A549 (cell line): ENCODE results near the gene SLC6A14. TPM values are rescaled to one million over a fixed set of nuclear protein-coding genes. Genes with fewer than 3 reads are reported as not detected.
A peak's percentile ranks its signal among the peaks of the same experiment; 100 is the strongest.

Experiments
- ATAC-seq, 2 experiments: fragments of 200-7000 bp in 1 of 2; fragments of >200 bp in 1 of 2; cut with Nextera tagmentation in 1 of 2; cut with Tn5 transposase in 1 of 2; 3 replicates each; pipeline versions ENCODE4 v1.8.0 to v1.9.1; 2018 to 2020; ENCODE audit warnings: mild to moderate bottlenecking in 1 of 2, moderate library complexity in 1 of 2
- CTCF ChIA-PET: fragments of 300-600 bp; sonication (Branson Sonifier 250); formaldehyde crosslinking; extraction: SDS; loops from one replicate; lab custom pipeline; 2021; ENCODE audit warnings: antibody characterized with exemption, inconsistent platforms; lab: Yijun Ruan, JAX
- POLR2A ChIA-PET: fragments of 350-600 bp; formaldehyde crosslinking; extraction: SDS; loops from one replicate; lab custom pipeline; 2021; ENCODE audit warnings: antibody characterized with exemption, inconsistent platforms; lab: Yijun Ruan, JAX
- DNase-seq, 2 experiments: peaks; one replicate each; pipeline versions ENCODE4 v3.0.0 to v3.0.0-alpha.2; 2011 to 2016; ENCODE audit warnings: low read depth in 1 of 2, low spot score in 1 of 2
- FAIRE-seq: peaks from 2 replicates; lab custom pipeline; 2011; peaks lifted over from hg19 to GRCh38; lab: Jason Lieb, UNC
- H3K27ac ChIP-seq, 2 experiments: fragments of >200 bp; sonication (Bioruptor Twin); formaldehyde crosslinking; 3 replicates each; pipeline ENCODE4 v1.5.1; 2016 to 2017
- H3K4me1 ChIP-seq: fragments of >200 bp; sonication (Bioruptor Twin); formaldehyde crosslinking; 3 replicates; pipeline ENCODE4 v1.6.1; 2016
- H3K4me2 ChIP-seq: fragments of >200 bp; sonication (Bioruptor Twin); formaldehyde crosslinking; 3 replicates; pipeline ENCODE4 v1.6.1; 2016
- H3K4me3 ChIP-seq: fragments of >200 bp; sonication (Bioruptor Twin); formaldehyde crosslinking; 3 replicates; pipeline ENCODE4 v1.5.1; 2016
- H3K9me3 ChIP-seq: fragments of >200 bp; sonication (Bioruptor Twin); formaldehyde crosslinking; 3 replicates; pipeline ENCODE4 v1.6.1; 2016
- CBX2 ChIP-seq: fragments of 200-600 bp; sonication (generic); IDR thresholded peaks from 2 replicates; pipeline ENCODE4 v1.6.1; 2016; ENCODE audit warnings: low read depth, mild to moderate bottlenecking, borderline replicate concordance
- CEBPB ChIP-seq, 2 experiments: fragments of >200 bp in 1 of 2; sonication (Bioruptor Twin) in 1 of 2; formaldehyde crosslinking in 1 of 2; IDR thresholded peaks; 2 replicates each; pipeline ENCODE4 v1.6.1; 2012 to 2016
- CHD4 ChIP-seq: fragments of 200-600 bp; sonication (generic); IDR thresholded peaks from 2 replicates; pipeline ENCODE4 v1.6.1; 2016; ENCODE audit warnings: antibody characterized with exemption, mild to moderate bottlenecking, borderline replicate concordance
- EHF ChIP-seq: fragments of 250-450 bp; sonication (Bioruptor Pico); IDR thresholded peaks from 2 replicates; pipeline ENCODE4 v1.5.0; 2020; ENCODE audit warnings: mild to moderate bottlenecking
- EHMT2 ChIP-seq: fragments of 200-600 bp; sonication (generic); IDR thresholded peaks from 2 replicates; pipeline ENCODE4 v1.6.1; 2016; ENCODE audit warnings: antibody characterized with exemption, low read depth, mild to moderate bottlenecking, moderate library complexity
- EP300 ChIP-seq, 2 experiments: fragments of >200 bp; sonication (Bioruptor Twin); formaldehyde crosslinking; IDR thresholded peaks; 2 replicates in 1 of 2; 3 replicates in 1 of 2; pipeline ENCODE4 v1.6.1; 2016 to 2017
- FOSL2 ChIP-seq, 2 experiments: fragments of 450-650 bp in 1 of 2; fragments of >200 bp in 1 of 2; sonication (Bioruptor Twin) in 1 of 2; formaldehyde crosslinking; IDR thresholded peaks; 2 replicates each; pipeline versions ENCODE4 v1.5.0 to v1.6.1; 2016 to 2020; ENCODE audit warnings: mild to moderate bottlenecking in 1 of 2, moderate library complexity in 1 of 2
- FOXS1 ChIP-seq: fragments of 250-450 bp; sonication (Bioruptor Pico); IDR thresholded peaks from 2 replicates; pipeline ENCODE4 v1.5.0; 2020; ENCODE audit warnings: mild to moderate bottlenecking, moderate library complexity
- GATA3 ChIP-seq: IDR thresholded peaks from 2 replicates; pipeline ENCODE4 v1.6.1; 2012; ENCODE audit warnings: borderline replicate concordance
- HEYL ChIP-seq: fragments of 250-450 bp; sonication (Bioruptor Pico); IDR thresholded peaks from 2 replicates; pipeline ENCODE4 v1.8.0; 2021; ENCODE audit warnings: mild to moderate bottlenecking, moderate library complexity
- HOXB13 ChIP-seq: fragments of 250-450 bp; sonication (Bioruptor Pico); IDR thresholded peaks from 2 replicates; pipeline ENCODE4 v1.5.0; 2020; ENCODE audit warnings: low read depth, mild to moderate bottlenecking, moderate library complexity
- HOXB5 ChIP-seq: fragments of 250-450 bp; sonication (Bioruptor Pico); IDR thresholded peaks from 2 replicates; pipeline ENCODE4 v1.5.0; 2020; ENCODE audit warnings: mild to moderate bottlenecking, moderate library complexity
- KDM1A ChIP-seq: fragments of 200-600 bp; sonication (generic); IDR thresholded peaks from 2 replicates; pipeline ENCODE4 v1.6.1; 2016; ENCODE audit warnings: low read depth, mild to moderate bottlenecking
- MAFK ChIP-seq: fragments of 450-650 bp; IDR thresholded peaks from 2 replicates; pipeline ENCODE4 v1.6.1; 2014; ENCODE audit not compliant: partially characterized antibody
- MYC ChIP-seq: IDR thresholded peaks from 2 replicates; pipeline ENCODE4 v1.6.1; 2012; ENCODE audit warnings: mild to moderate bottlenecking, inconsistent platforms, low read length, improper control_type of control experiment, borderline replicate concordance
- POLR2AphosphoS2 ChIP-seq: conservative IDR thresholded peaks from 2 replicates; pipeline ENCODE4 v1.6.1; 2012; ENCODE audit warnings: low read length, improper control_type of control experiment, inconsistent platforms
- RAD21 ChIP-seq, 2 experiments: fragments of >200 bp in 1 of 2; sonication (Bioruptor Twin) in 1 of 2; formaldehyde crosslinking in 1 of 2; IDR thresholded peaks in 1 of 2; conservative IDR thresholded peaks in 1 of 2; 2 replicates in 1 of 2; 3 replicates in 1 of 2; pipeline ENCODE4 v1.6.1; 2012 to 2018; ENCODE audit warnings: inconsistent platforms in 1 of 2
- RARB ChIP-seq: fragments of 250-450 bp; sonication (Bioruptor Pico); IDR thresholded peaks from 2 replicates; pipeline ENCODE4 v1.8.0; 2021; ENCODE audit warnings: mild to moderate bottlenecking, moderate library complexity
- RCOR1 ChIP-seq: fragments of 150-350 bp; IDR thresholded peaks from 2 replicates; pipeline ENCODE4 v1.6.1; 2014; ENCODE audit warnings: antibody characterized with exemption, low read length, low read depth
- REST ChIP-seq: fragments of 200-600 bp; sonication (generic); IDR thresholded peaks from 2 replicates; pipeline ENCODE4 v1.6.1; 2016; ENCODE audit warnings: antibody characterized with exemption, mild to moderate bottlenecking, moderate library complexity
- RFX5 ChIP-seq: fragments of 450-650 bp; IDR thresholded peaks from 2 replicates; pipeline ENCODE4 v1.7.1; 2014; ENCODE audit warnings: antibody characterized with exemption, mild to moderate bottlenecking, moderate library complexity
- RNF2 ChIP-seq: fragments of 200-600 bp; sonication (generic); IDR thresholded peaks from 2 replicates; pipeline ENCODE4 v1.6.1; 2016; ENCODE audit warnings: low read depth, mild to moderate bottlenecking, antibody characterized with exemption, moderate library complexity, borderline replicate concordance
- TFCP2L1 ChIP-seq: fragments of 250-450 bp; sonication (Bioruptor Pico); IDR thresholded peaks from 2 replicates; pipeline ENCODE4 v1.5.0; 2021; ENCODE audit warnings: mild to moderate bottlenecking
- ZC3H11A ChIP-seq: fragments of 450-650 bp; IDR thresholded peaks from 2 replicates; pipeline ENCODE4 v1.6.1; 2014; ENCODE audit warnings: antibody characterized with exemption, mild to moderate bottlenecking
- ZFP36 ChIP-seq: fragments of 450-650 bp; IDR thresholded peaks from 2 replicates; pipeline ENCODE4 v1.6.1; 2014; ENCODE audit warnings: borderline replicate concordance; ENCODE audit not compliant: partially characterized antibody
- ZSCAN20 ChIP-seq: fragments of 250-450 bp; sonication (Bioruptor Pico); IDR thresholded peaks from 2 replicates; pipeline ENCODE4 v1.8.0; 2022; ENCODE audit warnings: mild to moderate bottlenecking, moderate library complexity
- WGBS: methylation state at CpG from one replicate; pipeline ENCODE4 v1.1.6; 2017; ENCODE audit errors: missing lambda C conversion rate; 5-methylcytosine and 5-hydroxymethylcytosine counted together
- polyA plus RNA-seq, 4 experiments: library from polyadenylated mRNA; depleted of rRNA in 3 of 4; stranded (reverse); fragments of >200 nt; fragmentation: RNase III in 1 of 4; extraction: RNeasy Plus Mini Kit Qiagen cat#74134 plus additional on column Dnase treatment in 1 of 4; gene quantifications; 2 replicates in 3 of 4; 3 replicates in 1 of 4; pipeline ENCODE4 v1.2.3, GENCODE V29; 2011 to 2017
- TF ChIP-seq, protein P1 (sequence below): IDR thresholded peaks from 2 replicates; pipeline ENCODE4 v1.6.1; 2012; ENCODE audit warnings: low read depth, borderline replicate concordance
- TF ChIP-seq, protein P2 (sequence below): fragments of 250-450 bp; sonication (Bioruptor Pico); IDR thresholded peaks from 2 replicates; pipeline ENCODE4 v1.5.0; 2021; ENCODE audit warnings: mild to moderate bottlenecking, moderate library complexity, borderline replicate concordance

SLC6A14 gene
- polyA plus RNA-seq, 2 of the 4 experiments (the other 2 are of a cell fraction): 0.26 TPM; not detected in 1

GRCh38 chrX:116435597-116435996 lies 809 bp upstream of the SLC6A14 start (continued):
- TF ChIP-seq EHF (CRISPR knock-in tag): no peak
- no peak for TF ChIP-seq CEBPB (IDR thresholded peaks at IDR 0.05)
- TF ChIP-seq, all 56 proteins: peak for 0

DNA sequence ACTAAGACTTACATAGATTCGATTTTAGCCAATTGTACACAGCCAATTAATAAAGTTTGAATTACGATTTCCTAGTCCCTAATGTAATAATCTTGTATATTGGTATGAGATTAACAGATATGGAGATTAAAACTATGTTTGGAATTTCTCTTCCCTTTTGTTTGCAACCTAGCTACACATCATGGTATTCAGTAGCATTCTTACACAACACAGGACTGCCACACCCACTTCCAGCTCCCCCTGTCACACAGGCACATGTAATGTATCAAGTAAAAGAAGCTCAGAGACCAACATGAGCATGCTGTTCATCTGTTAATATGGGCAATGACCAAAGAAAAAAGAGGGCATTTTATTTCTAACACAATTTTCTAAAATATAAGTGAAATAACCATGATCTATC lies 12.8 kb downstream of the SLC6A14 start:
- ATAC-seq: no peak
- peak in 1 of 2 experiments; percentile 19 for DNase-seq

DNA sequence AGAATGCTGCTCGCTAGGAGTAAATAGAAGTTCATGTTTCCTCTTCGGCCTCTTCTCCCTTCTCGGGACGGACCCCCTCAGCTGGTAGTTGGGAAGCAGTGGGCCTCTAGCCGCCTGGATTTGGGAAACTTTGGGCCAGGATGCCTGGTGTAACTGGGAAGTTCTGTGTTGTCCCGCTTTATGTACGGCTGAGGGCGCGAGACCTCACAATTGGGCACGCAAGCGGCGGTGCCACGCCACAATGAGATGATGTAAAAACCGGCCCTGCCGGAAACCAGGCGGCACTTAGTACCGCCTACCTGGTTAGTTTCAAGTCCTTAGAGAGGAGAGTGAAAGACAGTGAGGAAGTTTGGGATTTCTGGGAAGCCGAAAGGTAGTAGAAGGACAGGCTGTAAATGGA lies 26.4 kb downstream of the SLC6A14 start, which contains the start of gene CT83:
Gene CT83, minus strand, starts transcription at position 155 of the 400 bp plus-strand sequence. Its CDS starts 120 bp downstream, at position 35.
- no peak for FAIRE-seq
- WGBS: 75% methylated on average over 18 of the region's 18 CpGs
- ChIA-PET POLR2A (no interaction called here), CTCF (no interaction called here)
- no peak for DNase-seq
- H3K4me2 ChIP-seq: no peak within 1 kb of the TSS
- H3K27ac ChIP-seq: no peak within 1 kb of the TSS
- H3K4me1 ChIP-seq: no peaks in the 10 kb centered on the region
- no peaks in the 10 kb centered on the region for H3K9me3 ChIP-seq
- no peak within 1 kb of the TSS for H3K4me3 ChIP-seq
- no peak for ATAC-seq
- no peak for TF ChIP-seq GATA3
- no peak for TF ChIP-seq ZC3H11A
- no peak for TF ChIP-seq CEBPB (IDR thresholded peaks at IDR 0.05)
- no peak for TF ChIP-seq ZSCAN20
- TF ChIP-seq HOXB5 (CRISPR knock-in tag): no peak
- no peak for TF ChIP-seq MYC
- TF ChIP-seq EP300 (IDR thresholded peaks at IDR 0.05): no peak
- no peak for TF ChIP-seq CBX2
- no peak for TF ChIP-seq HEYL
- no peak for TF ChIP-seq RCOR1
- TF ChIP-seq KDM1A: no peak
- TF ChIP-seq CHD4: no peak
- TF ChIP-seq HOXB13 (CRISPR knock-in tag): no peak
- no peak for TF ChIP-seq RNF2
- no peak for TF ChIP-seq POLR2AphosphoS2
- TF ChIP-seq TFCP2L1 (CRISPR knock-in tag): no peak
- TF ChIP-seq RFX5: no peak

More for the DNA sequence above, 12.8 kb downstream of the SLC6A14 start:
- 13% methylated on average over 2 of the region's 2 CpGs for WGBS
- TF ChIP-seq ZFP36 (no peak), REST (no peak), RFX5 (no peak), MAFK (no peak), EHF (CRISPR knock-in tag) (no peak), MYC (no peak), RAD21 (conservative IDR thresholded peaks at IDR 0.05 in 1 of 2, IDR thresholded peaks at IDR 0.05 in 1 of 2) (no peak), FOXS1 (no peak), EHMT2 (no peak), HOXB5 (CRISPR knock-in tag) (no peak), FOSL2 (IDR thresholded peaks at IDR 0.05) (no peak), FOSL2 (CRISPR knock-in tag; IDR thresholded peaks at IDR 0.05) (no peak), RARB (no peak)
- TF ChIP-seq, protein P1, sequence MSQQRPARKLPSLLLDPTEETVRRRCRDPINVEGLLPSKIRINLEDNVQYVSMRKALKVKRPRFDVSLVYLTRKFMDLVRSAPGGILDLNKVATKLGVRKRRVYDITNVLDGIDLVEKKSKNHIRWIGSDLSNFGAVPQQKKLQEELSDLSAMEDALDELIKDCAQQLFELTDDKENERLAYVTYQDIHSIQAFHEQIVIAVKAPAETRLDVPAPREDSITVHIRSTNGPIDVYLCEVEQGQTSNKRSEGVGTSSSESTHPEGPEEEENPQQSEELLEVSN: no peak
- TF ChIP-seq, protein P2, sequence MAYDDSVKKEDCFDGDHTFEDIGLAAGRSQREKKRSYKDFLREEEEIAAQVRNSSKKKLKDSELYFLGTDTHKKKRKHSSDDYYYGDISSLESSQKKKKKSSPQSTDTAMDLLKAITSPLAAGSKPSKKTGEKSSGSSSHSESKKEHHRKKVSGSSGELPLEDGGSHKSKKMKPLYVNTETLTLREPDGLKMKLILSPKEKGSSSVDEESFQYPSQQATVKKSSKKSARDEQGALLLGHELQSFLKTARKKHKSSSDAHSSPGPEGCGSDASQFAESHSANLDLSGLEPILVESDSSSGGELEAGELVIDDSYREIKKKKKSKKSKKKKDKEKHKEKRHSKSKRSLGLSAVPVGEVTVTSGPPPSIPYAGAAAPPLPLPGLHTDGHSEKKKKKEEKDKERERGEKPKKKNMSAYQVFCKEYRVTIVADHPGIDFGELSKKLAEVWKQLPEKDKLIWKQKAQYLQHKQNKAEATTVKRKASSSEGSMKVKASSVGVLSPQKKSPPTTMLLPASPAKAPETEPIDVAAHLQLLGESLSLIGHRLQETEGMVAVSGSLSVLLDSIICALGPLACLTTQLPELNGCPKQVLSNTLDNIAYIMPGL: no peak
- POLR2A ChIA-PET: no interaction called here
- Histone ChIP-seq H3K4me1 (no peaks in the 10 kb centered on the region), H3K4me2 (no peak overlapping the region), H3K27ac (no peak overlapping the region), H3K9me3 (no peaks in the 10 kb centered on the region), H3K4me3 (no peak overlapping the region)
- CTCF ChIA-PET: no interaction called here
- no peak for FAIRE-seq
